Endodermal cell (in vitro differentiated cells): Measurements from ENCODE around the gene CDH4. TPM values are rescaled to one million over a fixed set of nuclear protein-coding genes. Genes with fewer than 3 reads are reported as not detected.

Source experiments
- DNase-seq: peaks from one replicate; pipeline ENCODE4 v3.0.0-alpha.2; 2017
- H3K27ac ChIP-seq: 2 replicates; pipeline ENCODE4 v1.5.1; 2013; ENCODE audit warnings: mild to moderate bottlenecking, low read depth, low read length, moderate library complexity
- H3K27me3 ChIP-seq: 2 replicates; pipeline ENCODE4 v1.6.1; 2013; ENCODE audit warnings: mild to moderate bottlenecking, low read length, moderate library complexity; ENCODE audit not compliant: insufficient read depth, control insufficient read depth, poor library complexity, severe bottlenecking
- H3K36me3 ChIP-seq: 2 replicates; pipeline ENCODE4 v1.7.0; 2013; ENCODE audit warnings: mild to moderate bottlenecking, low read length, moderate library complexity; ENCODE audit not compliant: control insufficient read depth, insufficient read depth
- H3K4me1 ChIP-seq: one replicate; pipeline ENCODE4 v1.7.0; 2013; ENCODE audit warnings: low read length; ENCODE audit not compliant: control insufficient read depth, insufficient read depth
- H3K4me3 ChIP-seq: 2 replicates; pipeline ENCODE4 v1.5.1; 2013; ENCODE audit warnings: mild to moderate bottlenecking, low read length, moderate library complexity
- H3K9ac ChIP-seq: 2 replicates; pipeline ENCODE4 v1.6.1; 2013; ENCODE audit warnings: mild to moderate bottlenecking, low read length, moderate library complexity; ENCODE audit not compliant: poor library complexity, severe bottlenecking; ENCODE audit errors: extremely low read depth
- H3K9me3 ChIP-seq: 2 replicates; pipeline ENCODE4 v1.6.1; 2013; ENCODE audit warnings: mild to moderate bottlenecking, low read length, moderate library complexity; ENCODE audit not compliant: control insufficient read depth
- H3K27ac Mint-ChIP-seq: 2 replicates; pipeline ENCODE4 v1.8.0; 2020; ENCODE audit warnings: mixed read lengths
- H3K27me3 Mint-ChIP-seq: 2 replicates; pipeline ENCODE4 v1.8.0; 2021; ENCODE audit warnings: mild to moderate bottlenecking, mixed read lengths; ENCODE audit not compliant: insufficient read depth
- H3K36me3 Mint-ChIP-seq: 2 replicates; pipeline ENCODE4 v1.8.0; 2020; ENCODE audit warnings: low read depth, mixed read lengths
- H3K4me1 Mint-ChIP-seq: 2 replicates; pipeline ENCODE4 v1.8.0; 2020; ENCODE audit warnings: mixed read lengths
- H3K4me3 Mint-ChIP-seq: 2 replicates; pipeline ENCODE4 v1.8.0; 2020; ENCODE audit warnings: mild to moderate bottlenecking, moderate library complexity, mixed read lengths
- H3K9me3 Mint-ChIP-seq: 2 replicates; pipeline ENCODE4 v1.8.0; 2020; ENCODE audit warnings: mild to moderate bottlenecking, mixed read lengths
- WGBS, 2 experiments: methylation state at CpG; one replicate each; pipeline versions ENCODE4 v1.1.5 to v1.1.7; 2013; ENCODE audit warnings: missing lambda C conversion rate in 2 of 2, mixed read lengths in 1 of 2; ENCODE audit not compliant: insufficient coverage in 1 of 2, insufficient read length in 1 of 2; 5-methylcytosine and 5-hydroxymethylcytosine counted together
- total RNA-seq, 2 donors: library from RNA; stranded (reverse); fragmentation: NEBNext Ultra II Directional in 1 of 2; extraction: Animal tissue kit (Norgen Biotek cat#: 25700) in 1 of 2; gene quantifications; 2 replicates in 1 of 2; 3 replicates in 1 of 2; pipeline ENCODE4 v1.2.1, GENCODE V29; 2021
- TF ChIP-seq, protein P1 (sequence below): fragments of 200-600 bp; sonication (generic); conservative IDR thresholded peaks from 2 replicates; pipeline ENCODE4 v1.5.0; 2021; ENCODE audit warnings: antibody characterized with exemption, mild to moderate bottlenecking

CDH4 gene
- total RNA-seq, 2 donors from 2014 or later = 1.8 to 5.8 TPM

DNA sequence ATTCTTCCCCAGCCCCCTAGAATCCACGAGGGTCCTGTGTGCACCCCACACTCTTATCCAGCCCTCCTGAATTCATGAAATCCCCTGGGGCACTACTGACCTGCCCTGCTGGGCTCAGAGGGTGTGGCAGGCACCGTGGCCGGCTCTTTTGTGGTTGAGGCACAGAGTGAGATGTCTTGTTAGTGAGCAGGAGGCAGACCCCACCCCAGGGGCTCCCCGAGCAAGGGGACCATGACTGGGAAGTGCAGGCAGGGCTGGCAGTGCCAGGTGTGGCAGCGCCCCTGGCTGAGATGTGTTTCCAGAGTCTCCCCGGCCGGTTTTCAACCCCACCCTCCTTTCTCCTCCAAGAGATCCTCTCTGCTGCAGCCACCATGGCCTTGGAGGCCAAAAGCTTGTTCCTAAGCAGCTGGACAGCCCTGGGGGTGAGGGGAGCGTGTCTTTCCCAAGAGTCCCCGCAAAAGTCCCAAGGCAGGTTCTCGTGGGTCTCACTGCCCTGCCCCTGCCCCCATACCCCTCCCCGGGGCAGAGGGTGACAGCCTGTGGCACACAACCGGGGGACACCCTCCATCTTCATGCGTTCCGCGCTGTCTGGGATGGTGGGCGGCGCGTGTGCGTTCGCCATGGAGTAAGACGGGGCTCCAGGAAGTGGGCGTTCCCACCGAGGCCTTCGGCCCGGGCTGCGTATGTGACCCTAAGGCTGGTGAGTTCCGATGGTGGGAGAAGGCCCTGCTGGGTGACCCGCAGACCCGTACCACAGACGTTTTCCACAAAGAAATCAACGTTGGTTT lies 604.8 kb downstream of the CDH4 start:
- 91 to 92% methylated on average over 22 to 31 of the region's 31 CpGs for WGBS, 2 experiments
- peaks cover 2% of the 10 kb centered on the region for H3K9me3 Mint-ChIP-seq
- H3K27me3 ChIP-seq = no peaks in the 10 kb centered on the region
- no peaks in the 10 kb centered on the region for H3K4me1 ChIP-seq
- no peak overlapping the region for H3K27ac ChIP-seq
- no peaks in the 10 kb centered on the region for H3K4me1 Mint-ChIP-seq
- no peak overlapping the region for H3K9ac ChIP-seq
- H3K4me3 ChIP-seq = no peak overlapping the region
- no peaks in the 10 kb centered on the region for H3K9me3 ChIP-seq
- no peak overlapping the region for H3K4me3 Mint-ChIP-seq
- no peak for DNase-seq
- H3K27me3 Mint-ChIP-seq = peaks cover 4% of the 10 kb centered on the region
- no peaks in the 10 kb centered on the region for H3K36me3 Mint-ChIP-seq
- TF ChIP-seq, protein P1, sequence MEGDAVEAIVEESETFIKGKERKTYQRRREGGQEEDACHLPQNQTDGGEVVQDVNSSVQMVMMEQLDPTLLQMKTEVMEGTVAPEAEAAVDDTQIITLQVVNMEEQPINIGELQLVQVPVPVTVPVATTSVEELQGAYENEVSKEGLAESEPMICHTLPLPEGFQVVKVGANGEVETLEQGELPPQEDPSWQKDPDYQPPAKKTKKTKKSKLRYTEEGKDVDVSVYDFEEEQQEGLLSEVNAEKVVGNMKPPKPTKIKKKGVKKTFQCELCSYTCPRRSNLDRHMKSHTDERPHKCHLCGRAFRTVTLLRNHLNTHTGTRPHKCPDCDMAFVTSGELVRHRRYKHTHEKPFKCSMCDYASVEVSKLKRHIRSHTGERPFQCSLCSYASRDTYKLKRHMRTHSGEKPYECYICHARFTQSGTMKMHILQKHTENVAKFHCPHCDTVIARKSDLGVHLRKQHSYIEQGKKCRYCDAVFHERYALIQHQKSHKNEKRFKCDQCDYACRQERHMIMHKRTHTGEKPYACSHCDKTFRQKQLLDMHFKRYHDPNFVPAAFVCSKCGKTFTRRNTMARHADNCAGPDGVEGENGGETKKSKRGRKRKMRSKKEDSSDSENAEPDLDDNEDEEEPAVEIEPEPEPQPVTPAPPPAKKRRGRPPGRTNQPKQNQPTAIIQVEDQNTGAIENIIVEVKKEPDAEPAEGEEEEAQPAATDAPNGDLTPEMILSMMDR = no peak
- H3K36me3 ChIP-seq = no peaks in the 10 kb centered on the region
- no peak overlapping the region for H3K27ac Mint-ChIP-seq

DNA sequence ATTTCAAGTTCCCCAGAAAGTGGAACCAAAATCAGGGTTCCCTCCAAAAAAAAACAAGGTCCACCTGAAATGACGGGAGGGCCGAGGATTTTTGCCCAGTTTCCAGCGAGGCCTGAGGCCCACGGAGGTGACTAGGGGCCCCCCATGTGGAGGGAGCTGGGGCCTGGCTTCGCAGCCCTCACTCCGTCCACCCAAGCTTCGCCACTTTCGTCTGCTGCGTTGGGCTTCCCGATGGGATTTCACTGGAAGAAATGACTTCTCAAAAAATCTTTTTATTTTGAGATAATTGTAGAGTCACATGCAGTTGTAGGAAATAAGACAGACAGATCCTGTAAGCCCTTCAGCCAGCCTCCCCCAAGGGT lies 605.3 kb downstream of the CDH4 start:
- Mint-ChIP-seq H3K4me3 (no peak overlapping the region), H3K9me3 (peaks cover 2% of the 10 kb centered on the region), H3K27ac (no peak overlapping the region), H3K27me3 (peaks cover 4% of the 10 kb centered on the region), H3K36me3 (no peaks in the 10 kb centered on the region), H3K4me1 (no peaks in the 10 kb centered on the region)
- H3K27me3 ChIP-seq = no peaks in the 10 kb centered on the region
- WGBS, 2 experiments = 86 to 92% methylated on average over 4 to 10 of the region's 10 CpGs
- no peaks in the 10 kb centered on the region for H3K9me3 ChIP-seq
- H3K27ac ChIP-seq = no peak overlapping the region
- H3K4me1 ChIP-seq = no peaks in the 10 kb centered on the region
- TF ChIP-seq, protein P1 = no peak
- no peak overlapping the region for H3K9ac ChIP-seq
- DNase-seq = no peak
- H3K4me3 ChIP-seq = no peak overlapping the region
- no peaks in the 10 kb centered on the region for H3K36me3 ChIP-seq

GRCh38 chr20:61857884-61858283 lies 605.8 kb downstream of the CDH4 start:
- Mint-ChIP-seq H3K36me3 (no peaks in the 10 kb centered on the region), H3K27me3 (peaks cover 4% of the 10 kb centered on the region), H3K4me3 (no peak overlapping the region), H3K27ac (no peak overlapping the region), H3K4me1 (no peaks in the 10 kb centered on the region), H3K9me3 (peaks cover 2% of the 10 kb centered on the region)
- Histone ChIP-seq H3K4me3 (no peak overlapping the region), H3K9ac (no peak overlapping the region), H3K4me1 (no peaks in the 10 kb centered on the region), H3K36me3 (no peaks in the 10 kb centered on the region), H3K9me3 (no peaks in the 10 kb centered on the region), H3K27me3 (no peaks in the 10 kb centered on the region), H3K27ac (no peak overlapping the region)
- TF ChIP-seq, protein P1 = no peak
- 90% methylated on average over 1 of the region's 1 CpG; no CpG with 5 or more reads in 1 of the 2 experiments for WGBS, 2 experiments
- no peak for DNase-seq
